SH-SY5Y (cell line): Measurements from ENCODE around the gene ASB17.

Experiments
- GATA2 ChIP-seq: IDR thresholded peaks from 2 replicates; pipeline ENCODE4 v1.6.1; 2011; ENCODE audit warnings: mild to moderate bottlenecking, low read depth, low read length
- GATA3 ChIP-seq: IDR thresholded peaks from 2 replicates; pipeline ENCODE4 v1.6.1; 2011; ENCODE audit warnings: low read depth, mild to moderate bottlenecking, low read length, moderate library complexity

The ASB17 gene, protein sequence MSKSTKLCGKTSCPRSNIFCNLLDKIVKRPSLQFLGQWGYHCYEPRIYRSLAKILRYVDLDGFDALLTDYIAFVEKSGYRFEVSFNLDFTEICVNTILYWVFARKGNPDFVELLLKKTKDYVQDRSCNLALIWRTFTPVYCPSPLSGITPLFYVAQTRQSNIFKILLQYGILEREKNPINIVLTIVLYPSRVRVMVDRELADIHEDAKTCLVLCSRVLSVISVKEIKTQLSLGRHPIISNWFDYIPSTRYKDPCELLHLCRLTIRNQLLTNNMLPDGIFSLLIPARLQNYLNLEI

DNA sequence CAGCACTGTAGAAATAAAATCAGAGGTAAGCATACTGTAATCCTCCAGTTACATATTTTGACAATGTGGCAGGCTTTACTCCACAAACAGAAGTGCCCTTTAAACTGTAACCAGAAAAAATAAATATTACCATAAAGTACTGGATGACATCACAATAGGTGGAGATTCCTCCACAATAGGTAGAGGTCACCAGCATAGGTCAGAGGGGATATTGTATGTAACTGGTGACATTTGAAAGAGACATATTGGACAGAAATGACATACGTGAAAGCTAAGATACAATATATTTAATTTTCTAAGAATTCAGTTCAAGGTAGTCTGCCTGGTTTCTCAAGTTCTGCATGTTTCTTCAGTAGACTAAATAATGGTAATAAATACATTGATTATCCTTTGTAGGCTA, at the start of gene ASB17:
Gene ASB17 (minus strand): TSS at position 101 of the 400 bp plus-strand sequence. CDS start 113 bp downstream, outside the sequence.
- no peak for TF ChIP-seq GATA2
- no peak for TF ChIP-seq GATA3

DNA sequence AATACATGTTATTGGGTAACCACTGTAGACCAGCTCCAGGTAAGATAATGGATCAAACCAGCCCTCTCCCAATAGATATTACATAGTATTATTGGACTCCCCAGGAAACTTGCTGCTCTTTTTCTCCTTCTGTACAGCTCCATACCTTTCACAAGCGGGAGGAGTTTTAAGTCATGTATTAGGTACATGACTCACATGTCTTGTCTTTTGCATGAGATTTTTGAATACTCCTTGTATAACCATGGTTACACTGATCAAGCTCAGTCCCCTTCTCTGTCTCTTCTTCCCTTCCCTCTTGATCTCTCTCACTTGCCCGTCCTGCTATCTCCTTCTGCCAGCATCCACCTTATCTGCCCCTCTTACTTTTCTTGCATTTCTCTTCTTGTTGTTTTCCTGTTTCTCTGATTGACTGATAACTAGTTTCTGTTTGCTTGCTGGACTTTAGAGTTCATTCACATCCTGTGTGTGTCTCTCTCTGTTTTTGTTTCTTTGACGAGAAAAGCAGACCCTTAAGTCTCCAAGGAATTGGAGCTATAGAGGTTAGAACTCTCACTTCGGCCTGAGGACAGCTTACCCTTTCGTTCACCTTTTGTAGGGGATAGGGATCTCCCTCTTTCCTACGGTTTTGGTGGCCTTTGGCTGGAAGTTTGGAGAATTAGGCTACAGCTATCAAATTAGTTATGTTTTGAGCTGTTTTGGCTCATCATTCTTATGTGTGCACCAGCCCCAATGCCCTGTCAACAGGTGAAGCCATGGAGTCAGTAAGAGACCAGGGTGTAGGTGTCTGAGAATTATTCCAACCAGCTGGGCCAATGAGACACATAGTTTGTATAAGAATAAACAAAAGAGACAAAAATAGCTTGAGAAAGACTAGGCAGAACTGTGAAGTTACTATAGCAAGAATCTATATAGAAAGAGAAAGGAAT, 49.0 kb upstream of the ASB17 start:
- TF ChIP-seq GATA3 (no peak), GATA2 (no peak)

DNA sequence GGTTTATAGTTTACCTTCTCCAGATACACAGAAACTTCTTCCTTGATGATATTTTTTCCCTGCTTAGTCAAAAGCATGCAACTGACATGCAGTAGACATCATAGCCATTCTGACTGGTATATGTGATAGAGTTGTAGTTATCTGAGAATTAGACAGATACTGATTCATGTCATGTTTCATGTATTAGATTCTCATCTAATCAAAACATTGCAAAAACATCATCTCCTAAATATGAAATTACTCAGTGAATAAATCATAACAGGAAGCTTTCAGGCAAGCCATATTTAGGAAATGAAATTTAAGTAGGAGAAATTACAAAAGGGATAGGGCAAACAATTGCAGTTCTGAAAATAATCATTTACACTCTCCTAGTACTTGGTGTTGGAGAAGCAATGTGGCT, 38.4 kb upstream of the ASB17 start:
- TF ChIP-seq GATA3 (no peak), GATA2 (no peak)

DNA sequence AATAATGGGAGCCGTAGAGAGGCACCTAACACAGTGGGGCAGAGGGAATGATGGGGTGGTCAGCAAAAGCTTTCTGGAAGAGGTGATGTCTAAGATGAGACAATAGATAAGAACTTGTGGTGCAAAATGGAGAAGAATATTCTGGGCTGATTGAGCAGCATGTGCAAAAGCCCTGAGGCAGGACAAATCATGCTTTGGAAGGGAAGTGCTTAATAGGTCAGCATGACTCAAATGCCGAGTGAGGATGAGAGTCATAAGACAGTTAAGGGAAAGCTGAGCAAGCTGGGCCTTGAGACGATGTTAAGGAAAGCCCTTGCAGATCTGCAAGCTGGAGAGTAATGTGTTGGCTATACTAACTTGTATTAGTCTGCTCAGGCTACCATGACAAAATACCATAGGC, 37.3 kb upstream of the ASB17 start:
- TF ChIP-seq GATA3 (no peak), GATA2 (no peak)

DNA sequence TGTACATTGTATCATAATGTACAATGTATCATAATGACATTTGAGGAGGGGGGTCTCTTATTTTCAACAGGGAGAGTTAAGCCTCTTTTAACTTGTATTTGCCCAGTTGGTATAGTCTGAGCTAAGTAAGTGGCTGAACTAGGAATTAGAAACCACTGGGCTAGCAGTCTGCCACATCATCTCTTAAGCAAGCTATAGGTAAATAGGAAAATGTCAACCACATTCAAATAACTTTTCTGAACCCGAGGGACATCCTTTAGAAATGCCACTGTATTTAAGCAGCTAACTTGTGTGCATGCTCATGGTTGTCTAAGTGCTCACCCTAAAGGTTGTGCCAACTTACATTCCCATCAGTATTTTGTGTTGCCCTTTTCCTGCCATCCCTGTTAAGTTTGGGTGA, 35.5 kb upstream of the ASB17 start:
- no peak for TF ChIP-seq GATA2
- TF ChIP-seq GATA3, result no peak

DNA sequence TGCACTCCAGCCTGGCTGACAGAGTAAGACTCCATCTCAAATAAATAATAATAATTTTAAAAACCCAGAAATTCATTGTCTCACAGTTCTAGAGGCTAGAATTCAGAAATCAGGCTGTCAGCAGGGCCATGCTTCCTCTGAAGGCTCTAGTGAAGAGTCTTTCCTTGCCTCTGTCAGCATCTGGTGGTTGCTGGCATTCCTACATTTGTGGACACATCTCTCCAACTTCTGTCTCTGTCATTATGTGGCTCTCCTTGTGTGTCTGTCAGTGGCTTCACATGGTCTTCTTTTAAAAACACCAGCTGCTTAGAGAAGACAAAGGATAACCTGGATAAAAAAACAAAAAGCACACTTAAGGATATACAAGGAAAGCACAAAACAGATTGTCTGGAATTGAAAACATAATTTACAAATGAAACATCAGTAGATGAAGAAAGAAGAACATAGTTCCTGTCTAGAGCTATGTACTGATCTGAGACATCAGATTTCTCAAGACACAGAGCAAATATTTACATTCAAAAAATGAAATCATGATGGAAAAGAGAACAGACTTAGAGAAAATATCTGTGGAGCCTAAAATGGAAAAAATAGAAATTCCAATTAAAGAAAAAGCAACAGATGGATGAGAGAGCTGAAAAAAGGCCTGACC, 32.7 kb upstream of the ASB17 start:
- no peak for TF ChIP-seq GATA2
- TF ChIP-seq GATA3, result no peak

DNA sequence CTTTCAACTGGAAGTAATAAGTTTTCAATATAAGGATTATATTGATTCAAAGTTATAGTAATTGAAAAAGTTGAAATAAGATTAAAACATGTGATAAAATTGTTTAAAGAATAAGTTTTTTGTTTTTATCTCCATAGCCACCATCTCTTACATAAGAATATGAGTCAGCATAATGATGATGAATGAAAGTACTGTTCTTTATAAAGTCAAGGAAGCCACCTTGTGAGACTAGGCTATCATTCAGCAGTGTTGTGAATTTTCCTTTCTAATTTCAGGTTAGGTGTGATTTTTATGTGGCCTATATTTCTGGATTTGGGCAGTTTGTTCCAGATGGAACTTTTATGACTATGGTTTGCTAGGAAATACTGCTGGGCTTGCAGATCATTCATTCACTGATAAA, 22.4 kb upstream of the ASB17 start:
- TF ChIP-seq GATA3, result no peak
- TF ChIP-seq GATA2, result no peak

DNA sequence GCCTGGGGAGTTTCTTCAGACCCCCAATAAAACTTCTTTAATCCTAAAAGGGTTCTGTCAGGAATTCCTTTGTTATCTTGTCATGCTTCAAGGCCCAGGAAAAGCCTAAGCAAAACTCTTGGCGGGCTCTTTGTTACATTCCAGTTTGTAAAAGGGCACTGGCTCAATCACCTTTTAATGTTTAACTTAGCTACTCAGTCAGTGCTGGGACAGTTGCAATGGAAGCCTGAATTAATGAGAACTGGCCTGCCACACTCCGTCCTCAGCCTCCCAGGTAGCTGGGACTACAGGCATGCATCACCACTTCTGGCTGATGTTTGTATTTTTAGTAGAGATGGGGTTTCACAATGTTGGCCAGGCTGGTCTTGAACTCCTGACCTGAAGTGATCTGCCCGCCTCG, 21.3 kb upstream of the ASB17 start:
- TF ChIP-seq GATA3 (no peak), GATA2 (no peak)

DNA sequence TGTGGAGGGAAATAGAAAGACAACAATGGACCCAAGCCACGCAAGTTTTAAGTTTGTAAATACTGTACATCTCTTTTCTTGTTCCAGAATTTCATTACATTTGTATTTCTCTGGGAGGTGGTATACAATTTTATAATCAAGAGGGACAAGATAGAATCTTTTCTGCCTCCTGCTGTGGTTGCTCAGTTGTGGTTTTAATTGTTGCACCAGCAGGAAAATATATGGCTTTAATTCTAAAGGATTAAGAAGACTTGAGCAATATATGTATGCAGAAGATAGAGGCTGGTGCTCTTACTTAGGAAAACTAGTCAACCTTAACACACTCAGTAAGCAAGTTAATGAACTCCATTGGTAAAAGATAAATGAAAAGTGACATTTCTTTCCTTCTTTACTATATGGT, 19.8 kb upstream of the ASB17 start:
- TF ChIP-seq GATA3 (no peak), GATA2 (no peak)

DNA sequence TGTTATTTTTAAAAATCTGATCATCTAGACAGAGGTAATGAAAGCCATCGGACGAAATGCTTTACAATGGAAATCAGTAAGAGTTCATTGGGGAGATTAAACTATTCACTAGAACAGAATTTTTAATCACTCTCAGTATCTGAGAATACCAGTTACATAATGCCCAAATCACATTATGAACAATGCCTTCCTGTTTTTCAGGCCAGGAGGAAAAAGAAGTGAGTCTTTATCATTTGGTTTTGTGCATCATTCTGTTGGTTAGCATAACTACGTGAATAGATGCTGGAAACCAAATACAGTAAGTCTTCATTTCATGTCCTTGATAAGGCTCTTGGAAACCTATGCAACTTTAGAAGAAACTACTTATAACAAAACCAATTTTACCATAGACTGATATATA, 18.0 kb upstream of the ASB17 start:
- TF ChIP-seq GATA2 (no peak), GATA3 (no peak)

DNA sequence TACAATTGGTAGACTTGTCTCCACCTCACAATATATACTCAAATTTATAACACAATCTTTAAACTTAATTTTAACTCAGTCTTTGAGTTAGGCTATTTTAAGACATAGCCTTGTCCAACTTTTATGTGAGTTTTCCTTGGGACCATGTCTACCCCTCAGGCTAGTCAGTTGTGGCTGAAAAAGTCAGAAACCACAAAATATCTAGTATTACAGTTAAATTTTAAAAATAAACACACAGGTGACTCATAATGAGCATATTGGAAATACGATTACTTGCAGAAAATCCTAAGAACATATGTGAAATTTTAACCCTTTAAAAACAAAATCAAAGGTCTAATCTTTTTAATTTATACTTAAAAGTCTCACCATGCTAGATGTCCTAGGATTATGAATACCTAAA, 4.8 kb upstream of the ASB17 start:
- TF ChIP-seq GATA2, result no peak
- no peak for TF ChIP-seq GATA3

DNA sequence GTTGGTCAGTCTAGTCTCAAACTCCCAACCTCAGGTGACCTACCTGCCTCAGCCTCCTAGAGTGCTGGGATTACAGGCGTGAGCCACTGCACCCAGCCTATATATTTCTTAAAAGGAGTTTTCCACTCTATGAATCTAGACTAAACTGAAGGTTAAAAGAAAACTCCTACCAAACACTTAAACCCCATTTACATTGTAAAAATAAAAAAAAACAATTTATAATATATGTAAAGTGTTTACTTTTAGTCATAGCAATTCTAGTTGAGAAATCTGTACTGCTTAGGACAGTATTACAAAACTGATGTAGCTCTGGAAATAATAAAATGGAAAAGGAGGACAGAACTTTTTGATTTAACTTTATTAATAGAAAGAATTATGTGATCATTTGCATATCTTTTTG, 9.5 kb downstream of the ASB17 start:
- no peak for TF ChIP-seq GATA2
- no peak for TF ChIP-seq GATA3

DNA sequence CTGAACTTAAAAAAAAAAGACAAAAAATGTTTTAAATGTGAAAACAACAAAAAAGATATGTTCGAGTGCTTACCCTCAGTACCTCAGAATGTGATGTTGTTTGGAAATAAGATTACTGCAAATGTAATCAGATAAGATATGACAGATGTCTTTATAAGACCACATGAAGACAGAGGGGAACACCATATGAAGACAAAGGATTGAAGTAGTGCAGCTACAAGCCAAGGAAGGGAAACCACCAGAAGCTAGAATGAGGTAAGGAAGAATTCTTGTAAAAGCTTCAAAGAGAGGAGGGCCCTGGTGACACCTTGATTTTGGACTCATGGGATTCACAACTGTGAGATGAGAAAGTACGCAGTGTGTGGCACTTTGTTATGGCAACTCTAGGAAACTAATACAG, 15.4 kb downstream of the ASB17 start:
- TF ChIP-seq GATA2 (no peak), GATA3 (no peak)

DNA sequence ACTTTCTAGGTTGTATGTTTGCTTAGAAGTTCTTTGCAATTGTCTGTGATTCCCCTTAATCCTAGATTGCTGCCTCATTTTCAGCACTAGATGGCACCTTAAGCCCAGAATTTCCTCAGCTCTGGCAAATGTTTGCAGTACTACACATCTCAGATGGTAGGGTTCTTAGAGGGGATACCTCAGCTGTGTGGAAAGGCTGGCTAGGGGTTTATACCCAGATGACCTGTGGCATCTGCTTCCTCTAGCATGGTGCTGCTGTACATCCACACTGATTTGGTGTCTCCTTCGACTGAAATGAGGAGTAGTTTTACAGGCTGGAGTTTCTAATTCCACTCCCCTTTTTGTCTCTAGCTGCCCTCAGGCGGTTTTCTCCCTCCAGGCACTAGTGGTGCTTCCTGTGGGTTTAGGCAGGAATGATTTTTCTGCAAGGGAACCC, 23.5 kb downstream of the ASB17 start:
- no peak for TF ChIP-seq GATA2
- TF ChIP-seq GATA3, result no peak

DNA sequence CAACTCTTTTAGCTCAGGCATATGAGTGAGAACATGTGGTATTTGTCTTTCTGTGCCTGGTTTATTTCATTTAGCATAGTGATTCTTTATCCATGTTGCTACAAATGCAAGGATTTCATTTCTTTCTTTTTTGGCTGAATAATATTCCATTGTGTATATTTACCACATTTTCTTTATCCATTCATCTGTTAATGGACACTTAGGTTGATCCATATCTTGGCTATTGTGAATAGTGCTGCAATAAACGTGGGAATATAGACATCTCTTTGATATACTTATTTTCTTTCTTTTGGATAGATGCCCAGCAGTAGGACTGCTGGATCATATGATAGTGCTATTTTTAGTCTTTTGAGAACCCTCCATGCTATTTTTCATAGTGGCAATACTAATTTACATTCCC, 30.8 kb downstream of the ASB17 start:
- no peak for TF ChIP-seq GATA3
- no peak for TF ChIP-seq GATA2
